ENCODE measurements around the gene HK2. TPM values are rescaled to one million over a fixed set of nuclear protein-coding genes. Genes with fewer than 3 reads are reported as not detected.

HK2 gene
- total and polyA plus RNA-seq, 2 donors (not counting 3 experiments of a cell fraction or from before 2014, with no cell fraction given) = 3.4 to 13.0 TPM

- Histone ChIP-seq H3K9me1 (replicated peaks; ENCODE audit: control insufficient read depth, extremely low read depth, insufficient read depth, low read length) (no peaks in the 10 kb centered on the region), H3K27ac (ENCODE audit: insufficient read depth, low read depth, low read length) (peak overlapping the region; percentile 85), H3K4me3 (replicated peaks in 1 of 3; ENCODE audit: insufficient read depth in 1 of 3, low read depth in 1 of 3, low read length in 3 of 3) (peak overlapping the region in 1 of 3 experiments; percentile 8), H3K4me1 (ENCODE audit: control insufficient read depth, extremely low read depth, insufficient read depth, low read length) (peaks cover 22% of the 10 kb centered on the region), H3K79me2 (ENCODE audit: control insufficient read depth, insufficient read depth, low read length) (no peaks in the 10 kb centered on the region), H3K9ac (replicated peaks; ENCODE audit: extremely low read depth, insufficient read depth, low read length) (peak overlapping the region; percentile 41), H3K9me3 (replicated peaks; ENCODE audit: control insufficient read depth, insufficient read depth, low read length) (no peaks in the 10 kb centered on the region), H4K20me1 (replicated peaks; ENCODE audit: control insufficient read depth, extremely low read depth, insufficient read depth, low read length) (no peaks in the 10 kb centered on the region), H3K27me3 (ENCODE audit: control insufficient read depth in 2 of 2, insufficient read depth in 2 of 2, low read length in 2 of 2) (no peaks in the 10 kb centered on the region), H3K4me2 (ENCODE audit: insufficient read depth, low read length) (peak overlapping the region; percentile 53), H2AFZ (ENCODE audit: low read depth, low read length) (no peak overlapping the region), H3K36me3 (ENCODE audit: control insufficient read depth in 2 of 2, extremely low read depth in 1 of 2, insufficient read depth in 2 of 2, low read length in 2 of 2) (no peaks in the 10 kb centered on the region)
- TF ChIP-seq JUN (IDR thresholded peaks at IDR 0.05; ENCODE audit: borderline replicate concordance, insufficient read depth, insufficient read length, low read depth) (peak; percentile 76), GATA2 (IDR thresholded peaks at IDR 0.05; ENCODE audit: insufficient read depth, insufficient read length, low read depth, low read length) (peak; percentile 17), POLR2AphosphoS5 (IDR thresholded peaks at IDR 0.05; ENCODE audit: insufficient read depth, low read depth, low read length) (peak; percentile 38), POLR2A (IDR thresholded peaks at IDR 0.05; ENCODE audit: low read depth, low read length) (peak; percentile 36), FOS (IDR thresholded peaks at IDR 0.05; ENCODE audit: borderline replicate concordance, insufficient read depth, low read length) (peak; percentile 86)
- TF ChIP-seq, protein P1, sequence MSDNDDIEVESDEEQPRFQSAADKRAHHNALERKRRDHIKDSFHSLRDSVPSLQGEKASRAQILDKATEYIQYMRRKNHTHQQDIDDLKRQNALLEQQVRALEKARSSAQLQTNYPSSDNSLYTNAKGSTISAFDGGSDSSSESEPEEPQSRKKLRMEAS (IDR thresholded peaks at IDR 0.05; ENCODE audit: insufficient read depth, insufficient read length) = no peak
- dilution Hi-C loops (cut with MboI; ENCODE audit: extremely low pct_ligation_motif_present, low sequenced_read_pairs) = no loop called here
- DNase-seq (ENCODE audit: low read depth, low spot score) (peak; percentile 82), FAIRE-seq (peak; percentile 69)
- ChIA-PET POLR2A (no interaction called here), CTCF (interaction anchor here (0.8 to 3.0 kb wide), 5 partner anchors 15 to 202 kb away, joined by 3 to 9 read pairs (median 4); no protein-coding TSS in a partner anchor)
- intact Hi-C loops (cut with micrococcal nuclease) = loop anchor here (1.0 kb wide), 1 partner anchor 65 kb away; the partner anchor contains the start of gene POLE4
- no TSS peak for BruUV-seq (replicated peaks)
These were observed 59.4 kb downstream of the HK2 start for GRCh38 chr2:74893332-74893731.

GRCh38 chr2:74894272-74894981 is 60.5 kb downstream of the HK2 start:
- TF ChIP-seq FOS (IDR thresholded peaks at IDR 0.05; ENCODE audit: borderline replicate concordance, insufficient read depth, low read length) (peak; percentile 50), EZH2 (IDR thresholded peaks at IDR 0.05; ENCODE audit: borderline replicate concordance, low read depth, low read length, severe bottlenecking) (no peak)
- no peaks in the 10 kb centered on the region for H3K79me2 ChIP-seq (ENCODE audit: control insufficient read depth, insufficient read depth, low read length)
- dilution Hi-C loops (cut with MboI; ENCODE audit: extremely low pct_ligation_motif_present, low sequenced_read_pairs) = no loop called here
- H3K4me2 ChIP-seq (ENCODE audit: insufficient read depth, low read length) = no peak overlapping the region
- FAIRE-seq (no peak), DNase-seq (ENCODE audit: low read depth, low spot score) (no peak)
- H3K27ac ChIP-seq (ENCODE audit: insufficient read depth, low read depth, low read length) = peak overlapping the region; percentile 85
- no peak overlapping the region for H3K4me3 ChIP-seq (replicated peaks in 1 of 3; ENCODE audit: insufficient read depth in 1 of 3, low read depth in 1 of 3, low read length in 3 of 3)
- peaks cover 22% of the 10 kb centered on the region for H3K4me1 ChIP-seq (ENCODE audit: control insufficient read depth, extremely low read depth, insufficient read depth, low read length)
- no peak overlapping the region for H3K9ac ChIP-seq (replicated peaks; ENCODE audit: extremely low read depth, insufficient read depth, low read length)
- BruUV-seq (replicated peaks) = no TSS peak
- POLR2A ChIA-PET = no interaction called here
- no peaks in the 10 kb centered on the region for H3K9me1 ChIP-seq (replicated peaks; ENCODE audit: control insufficient read depth, extremely low read depth, insufficient read depth, low read length)
- CTCF ChIA-PET = interaction anchor here (1.0 to 3.0 kb wide), 2 partner anchors 25 to 159 kb away, joined by 3 to 9 read pairs; no protein-coding TSS in a partner anchor
- no peaks in the 10 kb centered on the region for H4K20me1 ChIP-seq (replicated peaks; ENCODE audit: control insufficient read depth, extremely low read depth, insufficient read depth, low read length)
- no peak overlapping the region for H2AFZ ChIP-seq (ENCODE audit: low read depth, low read length)
- H3K36me3 ChIP-seq (ENCODE audit: control insufficient read depth in 2 of 2, extremely low read depth in 1 of 2, insufficient read depth in 2 of 2, low read length in 2 of 2) = no peaks in the 10 kb centered on the region
- no peaks in the 10 kb centered on the region for H3K9me3 ChIP-seq (replicated peaks; ENCODE audit: control insufficient read depth, insufficient read depth, low read length)
- H3K27me3 ChIP-seq (ENCODE audit: control insufficient read depth in 2 of 2, insufficient read depth in 2 of 2, low read length in 2 of 2) = no peaks in the 10 kb centered on the region
- intact Hi-C loops (cut with micrococcal nuclease) = no loop called here
